ENCODE measurements around the gene PTPN6.
"Not testable (repeated sequence)": the region's sequence is repeated elsewhere in the genome, so short reads cannot be mapped to it uniquely, and the experiment has no call there.

Gene PTPN6

DNA sequence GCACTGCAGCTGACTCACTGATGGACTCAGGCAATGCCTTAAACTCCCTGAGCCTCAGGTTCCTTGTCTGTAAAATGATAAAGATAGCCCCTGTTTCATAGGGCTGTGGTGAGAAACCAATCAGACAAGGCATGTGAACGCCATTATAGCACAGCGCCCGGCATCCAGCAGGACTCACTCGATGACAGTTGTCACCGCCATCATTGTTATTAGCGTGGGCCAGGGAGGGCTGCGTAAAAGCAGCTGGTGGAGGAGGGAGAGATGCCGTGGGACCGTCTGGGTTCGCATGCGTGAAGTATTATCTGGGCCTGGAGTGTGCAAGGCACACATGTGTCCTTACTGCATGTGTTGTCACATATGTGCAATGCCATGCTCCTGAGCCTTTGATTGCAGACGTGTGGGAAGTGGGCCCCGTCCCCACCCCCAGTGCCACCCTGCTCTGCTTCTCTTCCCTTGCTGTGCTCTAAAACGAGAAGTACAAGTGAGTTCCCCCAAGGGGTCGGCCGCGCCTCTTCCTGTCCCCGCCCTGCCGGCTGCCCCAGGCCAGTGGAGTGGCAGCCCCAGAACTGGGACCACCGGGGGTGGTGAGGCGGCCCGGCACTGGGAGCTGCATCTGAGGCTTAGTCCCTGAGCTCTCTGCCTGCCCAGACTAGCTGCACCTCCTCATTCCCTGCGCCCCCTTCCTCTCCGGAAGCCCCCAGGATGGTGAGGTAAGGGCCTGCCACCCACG lies at the start of gene PTPN6:
PTPN6 (plus strand) TSS at position 546 of the 730 bp plus-strand sequence; CDS start at position 703, 157 bp downstream.
- no peak for DNase-seq (ENCODE audit: low read depth)
- no peak within 1 kb of the TSS for H3K4me3 ChIP-seq (ENCODE audit: low read depth, low read length)
- TF ChIP-seq, protein P1, sequence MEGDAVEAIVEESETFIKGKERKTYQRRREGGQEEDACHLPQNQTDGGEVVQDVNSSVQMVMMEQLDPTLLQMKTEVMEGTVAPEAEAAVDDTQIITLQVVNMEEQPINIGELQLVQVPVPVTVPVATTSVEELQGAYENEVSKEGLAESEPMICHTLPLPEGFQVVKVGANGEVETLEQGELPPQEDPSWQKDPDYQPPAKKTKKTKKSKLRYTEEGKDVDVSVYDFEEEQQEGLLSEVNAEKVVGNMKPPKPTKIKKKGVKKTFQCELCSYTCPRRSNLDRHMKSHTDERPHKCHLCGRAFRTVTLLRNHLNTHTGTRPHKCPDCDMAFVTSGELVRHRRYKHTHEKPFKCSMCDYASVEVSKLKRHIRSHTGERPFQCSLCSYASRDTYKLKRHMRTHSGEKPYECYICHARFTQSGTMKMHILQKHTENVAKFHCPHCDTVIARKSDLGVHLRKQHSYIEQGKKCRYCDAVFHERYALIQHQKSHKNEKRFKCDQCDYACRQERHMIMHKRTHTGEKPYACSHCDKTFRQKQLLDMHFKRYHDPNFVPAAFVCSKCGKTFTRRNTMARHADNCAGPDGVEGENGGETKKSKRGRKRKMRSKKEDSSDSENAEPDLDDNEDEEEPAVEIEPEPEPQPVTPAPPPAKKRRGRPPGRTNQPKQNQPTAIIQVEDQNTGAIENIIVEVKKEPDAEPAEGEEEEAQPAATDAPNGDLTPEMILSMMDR (conservative IDR thresholded peaks at IDR 0.05; ENCODE audit: low read depth, low read length), result no peak

DNA sequence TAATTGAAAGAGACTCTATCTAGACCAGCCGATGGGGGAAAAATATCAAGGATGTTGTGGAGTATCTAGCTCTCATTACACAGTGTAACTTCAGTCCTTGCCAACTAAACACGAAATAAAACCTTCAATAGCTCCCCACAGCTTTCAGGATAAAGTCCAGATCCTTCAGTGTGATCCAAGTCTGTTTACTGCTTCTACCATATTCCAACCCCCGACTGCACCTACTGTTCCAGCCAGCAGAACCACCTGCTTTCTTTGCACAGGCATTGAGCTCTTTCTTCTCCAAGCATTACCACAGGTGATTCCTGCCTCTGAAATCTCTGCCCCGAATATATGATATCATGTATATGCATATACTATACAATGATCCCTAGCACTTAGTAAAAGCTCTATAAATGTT lies 48.7 kb upstream of the PTPN6 start:
- DNase-seq (ENCODE audit: low read depth), result no peak
- H3K4me3 ChIP-seq (ENCODE audit: low read depth, low read length), result no peak overlapping the region
- TF ChIP-seq, protein P1 (conservative IDR thresholded peaks at IDR 0.05; ENCODE audit: low read depth, low read length), result no peak

DNA sequence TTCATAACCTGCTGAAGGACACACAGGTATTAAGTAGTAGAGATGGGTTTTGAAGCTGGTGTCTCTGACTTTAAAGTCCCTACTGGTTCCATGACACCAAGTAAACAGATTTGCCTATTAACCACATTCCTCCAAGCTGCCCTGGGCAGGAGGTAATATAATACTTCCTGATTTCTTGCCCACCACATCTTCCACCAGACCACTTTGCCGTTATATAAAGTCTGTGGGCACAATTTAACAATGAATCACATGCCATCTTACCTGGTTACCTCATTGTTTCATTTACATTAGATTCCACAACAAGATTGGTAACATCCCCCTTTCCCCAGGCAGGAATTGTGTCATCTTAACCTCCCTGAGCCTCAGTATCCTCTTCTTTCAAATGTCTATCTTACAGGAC lies 47.4 kb upstream of the PTPN6 start:
- TF ChIP-seq, protein P1 (conservative IDR thresholded peaks at IDR 0.05; ENCODE audit: low read depth, low read length), result no peak
- no peak for DNase-seq (ENCODE audit: low read depth)
- H3K4me3 ChIP-seq (ENCODE audit: low read depth, low read length), result no peak overlapping the region

DNA sequence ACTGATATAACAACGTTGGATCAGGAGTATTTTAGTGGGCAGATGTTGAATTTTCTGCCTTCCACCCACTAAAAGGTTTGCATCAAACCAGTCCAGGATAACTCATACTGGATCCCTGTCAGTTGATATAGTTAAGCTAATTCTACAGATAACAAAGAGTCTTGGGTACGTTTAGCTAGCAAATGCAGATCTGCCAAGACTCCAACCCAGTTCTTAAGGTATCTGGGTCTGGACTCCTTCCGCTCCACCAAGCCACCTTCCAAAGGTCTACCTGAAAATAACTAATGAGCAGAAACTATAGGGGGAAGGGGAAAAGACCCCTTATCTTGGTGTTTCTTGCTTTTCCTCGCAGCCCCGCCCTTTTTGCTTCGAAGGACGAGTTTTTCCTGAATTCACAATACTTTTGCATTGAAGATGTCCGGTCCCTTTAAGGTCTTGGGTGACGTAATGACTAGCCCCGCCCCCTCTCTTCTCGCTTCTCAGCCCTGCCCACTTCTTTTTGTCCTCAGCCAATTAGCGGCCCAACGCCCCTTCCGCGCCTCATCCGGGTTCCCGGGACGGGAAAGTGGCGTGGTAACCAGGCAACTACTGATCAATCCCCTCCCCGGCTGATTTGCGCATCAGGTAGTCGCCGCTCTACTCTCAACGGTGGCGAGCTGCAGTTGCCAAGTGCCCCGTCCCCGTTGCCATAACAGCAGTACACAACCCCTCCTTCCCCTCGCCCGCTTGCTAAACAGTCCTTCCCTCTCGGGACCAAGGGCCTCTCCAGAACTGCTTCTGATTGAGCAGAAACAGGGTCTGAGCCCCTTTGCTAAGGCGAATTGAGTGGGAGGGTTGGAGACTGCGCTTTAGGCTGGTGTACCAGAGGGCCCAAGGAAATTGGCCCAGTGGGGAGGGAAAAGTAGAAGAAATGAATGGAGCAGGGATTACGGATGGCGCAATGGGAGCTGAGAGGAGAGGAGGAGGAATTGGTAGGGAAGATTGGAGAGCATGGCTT lies 46.6 kb upstream of the PTPN6 start, which contains the start of gene LRRC23:
LRRC23 (plus strand) TSS at position 543 of the 997 bp plus-strand sequence. CDS start 812 bp downstream, outside the sequence.
- TF ChIP-seq, protein P1 (conservative IDR thresholded peaks at IDR 0.05; ENCODE audit: low read depth, low read length), result no peak
- DNase-seq (ENCODE audit: low read depth), result peak; percentile 96
- H3K4me3 ChIP-seq (ENCODE audit: low read depth, low read length), result peak within 1 kb of the TSS; percentile 85

DNA sequence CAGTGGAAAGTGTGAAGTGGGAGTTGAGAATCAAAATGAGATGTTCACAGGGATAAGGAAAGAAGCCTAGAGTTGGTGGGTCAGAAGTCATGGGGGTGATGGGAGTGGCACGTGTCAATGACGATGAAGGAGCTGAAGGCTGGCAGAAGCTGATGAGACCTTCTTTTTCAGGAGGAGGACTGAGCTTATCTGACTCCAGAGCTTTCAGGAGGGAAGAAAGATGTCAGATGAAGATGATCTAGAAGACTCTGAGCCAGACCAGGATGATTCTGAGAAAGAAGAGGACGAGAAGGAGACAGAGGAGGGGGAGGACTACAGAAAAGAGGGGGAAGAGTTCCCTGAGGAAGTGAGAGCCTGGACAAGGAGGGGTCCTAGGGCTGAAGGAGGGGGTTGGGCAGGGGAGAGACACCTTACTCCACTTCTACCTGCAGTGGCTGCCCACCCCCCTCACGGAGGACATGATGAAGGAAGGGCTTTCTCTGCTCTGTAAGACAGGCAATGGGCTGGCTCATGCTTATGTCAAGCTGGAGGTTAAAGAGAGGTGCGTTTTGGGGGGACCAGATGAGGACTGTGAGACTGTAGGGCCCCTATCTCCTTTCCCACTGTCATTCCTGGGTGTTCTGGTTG lies 45.6 kb upstream of the PTPN6 start:
- TF ChIP-seq, protein P1 (conservative IDR thresholded peaks at IDR 0.05; ENCODE audit: low read depth, low read length), result no peak
- H3K4me3 ChIP-seq (ENCODE audit: low read depth, low read length), result peak overlapping the region; percentile 85
- DNase-seq (ENCODE audit: low read depth), result no peak

DNA sequence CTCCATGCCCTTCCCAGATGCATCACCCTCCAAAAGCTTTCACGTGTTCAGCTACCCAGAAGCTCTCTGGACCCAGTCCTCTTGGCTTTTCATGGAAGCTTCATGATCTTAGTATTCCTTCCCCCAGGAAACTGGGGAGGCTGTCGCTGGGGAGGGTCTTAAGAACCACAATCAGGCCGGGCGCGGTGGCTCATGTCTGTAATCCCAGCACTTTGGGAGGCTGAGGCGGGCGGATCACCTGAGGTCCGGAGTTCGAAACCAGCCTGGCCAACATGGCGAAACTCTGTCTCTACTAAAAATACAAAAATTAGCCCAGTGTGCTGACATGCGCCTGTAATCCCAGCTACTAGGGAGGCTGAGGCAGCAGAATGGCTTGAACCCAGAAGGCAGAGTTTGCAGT lies 43.0 kb upstream of the PTPN6 start:
- not testable (repeated sequence) for H3K4me3 ChIP-seq (ENCODE audit: low read depth, low read length); DNase-seq (ENCODE audit: low read depth)

Measured in choroid plexus epithelial cell (primary cell).